NT2/D1 (cell line): ENCODE results near the gene LRRC42.

Experiments used
- SUZ12 ChIP-seq: IDR thresholded peaks from 2 replicates; pipeline ENCODE4 v1.6.1; 2011; ENCODE audit not compliant: insufficient read length, insufficient read depth; ENCODE audit errors: extremely low read depth
- YY1 ChIP-seq: IDR thresholded peaks from 2 replicates; pipeline ENCODE4 v1.6.1; 2011; ENCODE audit not compliant: insufficient read length, insufficient read depth
- ZNF274 ChIP-seq: IDR thresholded peaks from 2 replicates; pipeline ENCODE4 v1.6.1; 2011; ENCODE audit warnings: mild to moderate bottlenecking, low read depth, low read length

DNA sequence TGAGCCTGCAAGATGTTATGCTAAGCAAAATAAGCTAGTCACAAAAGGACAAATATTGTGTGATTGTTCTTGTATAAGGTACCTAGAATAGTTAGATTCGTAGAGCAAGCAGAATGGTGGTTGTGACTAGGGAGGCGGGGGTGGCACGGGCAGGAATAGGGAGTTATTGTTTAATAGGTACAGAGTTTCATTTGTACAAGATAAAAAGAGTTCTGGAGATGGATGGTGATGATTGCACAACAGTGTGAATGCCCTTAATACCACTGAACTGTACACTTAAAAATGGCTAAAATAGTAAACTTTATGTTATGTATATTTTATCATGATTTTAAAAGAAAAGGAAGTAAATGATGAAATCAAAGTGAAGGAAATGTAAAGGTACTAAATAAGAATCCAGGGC lies 20.6 kb downstream of the LRRC42 start:
- TF ChIP-seq ZNF274 (no peak), YY1 (no peak), SUZ12 (no peak)
